ENCODE data around the gene GNG5.
A peak's percentile ranks its signal among the peaks of the same experiment; 100 is the strongest.
"Not testable (repeated sequence)": the region's sequence is repeated elsewhere in the genome, so short reads cannot be mapped to it uniquely, and the experiment has no call there.

The GNG5 gene

DNA sequence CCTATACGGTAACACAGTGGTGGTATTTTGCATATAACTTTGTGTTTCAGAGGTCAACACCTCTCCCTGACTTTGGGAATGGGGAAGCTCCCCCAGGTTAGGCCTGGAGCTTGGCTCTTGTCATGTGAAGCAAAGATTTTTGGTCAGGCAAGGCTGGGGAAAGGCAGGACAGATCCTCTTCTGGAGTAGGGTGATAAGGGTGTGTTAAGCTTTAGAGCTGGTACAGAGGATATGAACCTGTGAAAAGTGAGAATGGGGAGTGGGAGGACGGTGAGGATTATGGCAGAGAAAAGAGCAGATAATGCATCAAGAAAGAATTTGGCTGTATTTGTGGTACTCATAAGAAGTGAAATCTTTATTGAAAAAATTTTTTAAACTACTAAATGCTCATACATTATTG lies 25.1 kb downstream of the GNG5 start:
- no peak for DNase-seq

DNA sequence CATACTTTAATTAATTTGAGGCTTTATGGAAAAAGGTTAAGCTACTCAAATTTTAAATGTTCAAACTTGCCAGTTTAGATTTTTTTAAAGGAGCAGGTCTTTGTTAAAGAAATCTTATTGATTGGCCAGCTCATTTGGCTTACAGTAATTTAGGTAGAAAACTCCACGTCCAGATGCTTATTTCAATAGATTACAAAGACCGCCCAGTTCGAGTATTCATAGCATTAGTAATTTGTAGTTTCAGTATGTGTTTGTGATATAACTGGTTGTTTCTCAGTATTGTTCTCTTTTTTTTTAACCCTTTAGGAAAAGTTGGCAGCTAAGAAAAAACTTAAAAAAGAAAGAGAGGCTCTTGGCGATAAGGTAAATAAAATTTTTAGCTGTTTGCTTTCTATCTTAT lies 25.7 kb downstream of the GNG5 start:
- no peak for DNase-seq

DNA sequence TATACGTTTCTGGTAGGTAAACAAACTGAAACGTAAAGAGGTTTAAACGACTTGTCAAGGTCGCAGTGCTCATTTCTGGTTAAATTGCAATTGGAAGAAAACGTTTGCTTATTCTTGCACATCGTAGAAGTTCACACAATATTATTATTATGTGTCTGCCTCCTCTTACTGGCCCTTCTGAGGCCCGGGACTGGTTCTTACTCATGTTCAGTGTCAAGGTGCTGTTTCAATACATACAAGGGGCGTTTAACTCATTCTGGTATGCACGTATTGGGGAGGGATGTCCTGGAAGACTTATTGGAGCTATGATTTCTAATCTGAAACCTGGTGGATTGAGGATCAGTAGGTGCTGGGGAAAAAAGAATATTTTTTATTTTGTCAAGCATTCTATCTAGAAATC lies 26.4 kb downstream of the GNG5 start:
- DNase-seq = no peak

DNA sequence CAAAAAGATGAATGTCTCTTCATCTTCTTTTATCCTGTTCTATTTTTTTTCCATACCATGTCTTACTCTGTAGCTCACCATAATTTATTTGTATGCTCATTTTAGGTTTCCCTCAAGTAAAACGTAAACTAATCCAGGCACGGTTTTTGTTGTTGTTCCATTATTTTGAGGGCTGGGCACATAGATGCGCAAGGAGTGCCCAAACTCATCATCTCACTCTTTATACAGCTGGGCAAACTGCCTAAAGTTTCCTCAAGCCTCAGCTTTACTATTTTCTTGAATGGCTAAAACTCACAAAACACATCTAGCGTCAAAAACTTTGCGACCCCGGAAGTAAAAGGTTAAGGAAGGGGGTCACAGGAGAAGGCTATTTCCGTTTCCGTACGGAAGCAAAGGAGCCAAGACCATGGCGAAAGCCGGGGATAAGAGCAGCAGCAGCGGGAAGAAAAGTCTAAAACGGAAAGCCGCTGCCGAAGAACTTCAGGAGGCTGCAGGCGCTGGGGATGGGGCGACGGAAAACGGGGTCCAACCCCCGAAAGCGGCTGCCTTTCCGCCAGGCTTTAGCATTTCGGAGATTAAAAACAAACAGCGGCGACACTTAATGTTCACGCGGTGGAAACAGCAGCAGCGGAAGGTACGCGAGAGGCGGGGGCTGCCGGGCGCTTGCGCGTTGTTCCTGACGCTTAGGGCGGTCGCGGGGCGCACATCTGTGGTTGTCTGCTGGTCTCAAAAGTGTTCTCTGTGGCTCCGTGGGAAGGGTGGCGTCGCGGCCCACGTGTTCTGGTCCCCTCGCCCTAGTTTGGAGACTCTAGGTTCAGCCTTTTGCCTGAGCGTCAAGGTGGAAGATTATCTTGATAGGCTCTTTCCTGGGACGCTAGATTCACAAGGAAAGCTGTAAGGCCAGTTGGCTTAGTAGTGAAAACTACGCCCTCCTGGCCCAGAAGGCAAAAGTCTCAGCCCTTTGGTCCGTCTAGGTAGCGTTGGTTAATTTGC lies 27.2 kb downstream of the GNG5 start, which contains the start of gene RPF1:
RPF1 (plus strand) TSS at position 391 of the 993 bp plus-strand sequence; CDS start at position 407, 16 bp downstream.
- DNase-seq = peak; percentile 81

DNA sequence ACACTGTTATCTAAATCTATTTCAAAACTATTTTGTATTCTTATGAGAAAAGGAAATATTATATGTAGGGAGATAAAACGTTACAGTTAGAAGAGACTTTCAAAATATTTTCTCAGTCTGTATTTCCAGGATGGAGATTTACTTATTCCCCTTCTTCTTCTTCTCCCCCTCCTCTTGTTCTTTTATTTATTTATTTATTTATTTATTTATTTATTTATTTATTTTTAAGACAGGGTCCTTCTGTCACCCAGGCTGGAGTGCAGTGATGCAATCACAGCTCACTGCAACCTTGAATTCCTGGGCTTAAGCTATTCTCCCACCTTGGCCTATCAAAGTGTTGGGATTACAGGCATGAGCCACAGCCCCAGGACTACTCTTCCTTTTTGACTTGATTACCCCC lies 30.2 kb downstream of the GNG5 start:
- no peak for DNase-seq

DNA sequence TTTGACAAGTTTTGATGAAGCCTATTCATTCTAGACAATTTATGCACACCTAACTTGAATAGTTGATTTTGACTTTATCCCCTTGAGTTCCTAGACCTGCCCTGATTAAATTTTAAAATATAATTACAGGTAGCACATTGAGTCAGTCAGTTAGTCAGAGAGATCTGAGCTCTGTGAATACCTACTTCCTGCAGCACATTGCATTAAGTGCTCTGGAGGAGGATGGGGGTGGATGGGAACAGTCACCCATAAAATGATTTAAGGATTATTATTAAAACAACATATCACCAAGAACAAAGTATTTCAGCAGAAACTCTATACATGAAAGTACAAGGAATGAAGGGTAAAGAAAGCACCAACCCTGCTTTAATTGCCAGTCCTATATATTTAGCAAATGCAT lies 39.1 kb downstream of the GNG5 start:
- DNase-seq = no peak

DNA sequence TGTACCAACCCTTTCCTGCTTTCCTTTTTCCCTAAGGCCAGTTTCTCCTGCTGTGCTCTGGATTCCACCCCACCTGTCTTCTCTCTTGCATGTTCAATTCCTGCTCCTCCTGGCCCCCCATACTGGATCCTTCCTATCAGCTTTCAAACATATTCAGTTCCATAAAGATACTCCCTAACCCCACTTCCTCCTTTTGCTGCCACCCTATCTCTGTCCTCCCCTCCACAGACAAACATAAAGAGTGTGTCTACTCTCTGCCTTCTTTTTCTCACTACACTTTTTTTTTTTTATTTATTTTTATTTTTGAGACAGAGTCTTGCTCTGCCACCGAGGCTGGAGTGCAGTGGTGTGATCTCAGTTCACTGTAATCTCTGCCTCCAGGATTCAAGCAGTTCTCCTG lies 44.3 kb downstream of the GNG5 start:
- no peak for DNase-seq

DNA sequence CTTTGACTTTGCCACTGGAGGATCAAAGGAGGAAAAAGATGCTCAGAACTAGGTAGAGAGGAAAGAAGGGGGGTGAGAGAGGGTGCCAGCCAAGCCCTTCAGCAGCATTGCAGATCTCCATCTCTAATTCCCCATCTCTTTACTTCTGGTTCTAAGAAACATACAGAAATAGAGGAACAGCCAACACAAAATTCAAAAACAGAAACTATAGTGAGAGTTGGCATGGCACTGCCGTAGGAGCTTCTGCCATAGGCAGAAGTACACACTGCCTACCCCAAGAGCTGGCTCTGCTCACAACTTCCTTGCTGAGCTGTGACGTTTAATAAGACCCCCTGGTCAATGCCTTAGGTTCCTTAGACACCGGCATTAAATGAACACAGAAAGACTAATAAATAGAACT lies 53.9 kb downstream of the GNG5 start:
- DNase-seq = no peak

DNA sequence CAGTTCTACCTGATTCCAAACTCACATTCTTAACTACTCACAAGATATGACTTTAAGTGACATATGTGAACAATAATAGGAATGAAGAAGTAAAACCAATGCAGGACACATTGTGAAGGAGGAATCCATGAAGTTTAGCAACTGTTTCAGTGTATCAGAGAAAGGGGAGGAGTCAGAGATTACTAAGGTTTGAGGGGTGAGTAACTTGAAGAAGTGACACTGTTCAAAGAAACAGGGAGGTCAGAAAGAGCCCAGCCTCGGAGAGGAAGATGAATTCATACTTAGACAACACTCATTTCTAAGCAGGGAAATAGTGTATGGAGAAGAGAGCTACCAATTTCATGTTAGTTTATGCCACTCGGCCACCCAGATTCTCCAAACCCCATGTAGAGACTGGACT lies 55.5 kb downstream of the GNG5 start:
- no peak for DNase-seq

DNA sequence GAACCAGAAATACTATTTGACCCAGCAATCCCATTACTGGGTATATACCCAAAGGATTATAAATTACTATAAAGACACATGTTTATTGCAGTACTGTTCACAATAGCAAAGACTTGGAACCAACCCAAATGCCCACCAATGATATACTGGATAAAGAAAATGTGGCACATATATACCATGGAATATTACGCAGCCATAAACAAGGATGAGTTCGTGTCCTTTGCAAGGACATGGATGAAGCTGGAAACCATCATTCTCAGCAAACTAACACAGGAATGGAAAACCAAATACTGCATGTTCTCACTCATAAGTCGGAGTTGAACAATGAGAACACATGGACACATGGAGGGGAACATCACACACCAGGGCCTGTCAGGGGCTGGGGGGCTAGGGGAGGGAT lies 57.7 kb downstream of the GNG5 start:
- DNase-seq = not testable (repeated sequence)
